Renal pelvis (tissue), 4 donors: ENCODE data around the gene MAGI2. TPM values are rescaled to one million over a fixed set of nuclear protein-coding genes. Genes with fewer than 3 reads are reported as not detected.

Experiments
- DNase-seq: peaks from one replicate; pipeline ENCODE4 v3.0.0-alpha.2; 2013
- polyA plus RNA-seq, 3 donors: library from polyadenylated mRNA; unstranded; fragments of 120-200 nt; gene quantifications; one replicate each; pipeline ENCODE4 v1.2.1, GENCODE V29; 2013; ENCODE audit not compliant: insufficient read length in 3 of 3

The MAGI2 gene
- polyA plus RNA-seq, 3 donors, result 33.9 to 41.0 (median 34.3) TPM

DNA sequence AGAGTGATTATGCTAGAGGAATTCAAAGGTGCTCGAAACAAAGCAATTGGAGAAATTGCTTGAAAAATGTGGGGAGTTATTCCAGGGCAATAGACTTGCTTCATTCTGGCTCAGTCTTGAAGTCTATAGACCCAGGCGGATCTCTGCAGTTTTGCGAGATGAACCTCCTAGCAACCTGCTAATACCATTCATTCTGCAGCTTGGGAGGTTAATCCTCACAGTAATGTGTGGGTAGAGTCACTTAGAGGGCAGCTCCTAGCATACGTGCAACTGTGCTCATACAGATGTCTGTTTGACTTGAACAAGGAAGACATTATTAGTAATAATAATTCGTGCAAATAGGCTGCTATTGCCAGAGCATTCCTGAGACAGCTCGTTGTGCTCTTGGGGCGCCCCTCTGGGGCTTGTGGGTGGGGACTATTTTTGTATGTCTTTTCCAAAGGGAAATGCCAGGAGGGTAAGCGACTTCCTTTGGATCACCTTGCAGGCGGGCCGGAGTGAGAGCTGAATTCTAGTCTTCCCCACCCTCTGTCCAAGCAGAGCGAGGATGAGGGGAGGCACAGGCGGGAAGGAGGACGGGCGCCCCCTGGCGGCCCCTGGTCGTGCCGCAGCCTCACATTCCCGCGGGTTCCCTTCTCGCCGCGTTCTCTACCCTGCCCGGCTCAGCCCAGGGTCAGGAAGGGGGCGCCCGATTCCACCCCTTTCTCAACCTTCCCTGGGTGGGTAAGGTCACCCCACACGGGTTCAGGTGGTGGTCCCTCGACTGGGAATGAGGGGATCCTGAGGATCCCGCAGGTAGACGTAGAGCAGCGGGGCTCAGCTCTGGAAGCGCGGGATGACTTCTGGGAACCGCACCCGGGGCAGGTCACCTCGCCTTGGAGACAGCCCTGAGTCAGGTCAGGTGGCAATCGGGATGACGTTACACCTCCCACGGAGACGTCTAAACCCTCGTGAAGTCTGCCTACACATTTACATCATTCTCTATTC lies 1413.4 kb downstream of the MAGI2 start:
- no peak for DNase-seq

DNA sequence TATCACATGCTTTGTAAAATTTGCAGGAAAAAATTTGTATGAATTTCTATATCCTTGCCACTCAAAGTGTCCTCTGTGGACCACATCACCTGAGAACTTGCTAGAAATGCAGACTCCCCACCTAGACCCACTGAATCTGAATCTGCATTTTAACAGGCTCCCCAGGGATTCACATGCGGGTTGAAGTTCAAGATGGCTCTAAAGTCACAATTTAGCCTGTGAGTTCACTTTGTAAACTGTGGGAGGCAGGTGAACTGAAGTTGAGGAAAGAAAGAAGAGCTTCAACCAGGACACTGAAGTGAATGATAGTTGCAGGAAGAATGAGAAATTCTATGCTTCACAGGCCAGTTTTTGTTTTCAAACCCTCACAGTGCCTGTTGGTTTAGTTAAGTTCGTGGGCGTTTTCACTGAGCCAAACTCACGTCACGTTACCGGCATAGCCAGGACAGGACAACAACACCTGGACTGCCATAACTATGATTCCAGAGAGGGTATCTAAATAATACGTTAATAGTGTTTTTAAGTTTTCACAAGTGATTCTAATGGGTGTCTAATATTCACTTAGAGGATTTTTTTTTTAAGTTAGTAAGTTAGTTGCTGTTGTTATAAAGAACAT lies 1414.9 kb downstream of the MAGI2 start:
- no peak for DNase-seq

DNA sequence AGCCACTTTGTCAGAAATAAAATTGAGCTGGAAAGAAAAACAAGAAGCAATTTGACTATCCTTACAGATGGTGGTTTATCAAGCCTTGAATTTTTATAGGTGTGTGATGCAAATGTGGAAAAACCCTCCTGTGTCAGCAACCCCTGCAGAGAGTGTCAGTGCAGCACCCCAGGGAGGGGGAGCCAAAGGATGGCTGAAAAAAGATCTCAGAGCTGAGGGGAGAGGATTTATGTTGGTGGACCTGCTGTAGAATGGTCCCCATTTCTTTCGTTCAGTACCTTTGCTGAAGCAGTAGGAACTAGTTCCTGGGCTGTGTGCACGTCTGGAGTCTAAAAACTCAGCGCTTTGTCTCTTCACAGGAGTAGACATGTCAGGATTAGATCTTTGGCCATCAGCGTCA lies 1415.9 kb downstream of the MAGI2 start:
- DNase-seq, result no peak

DNA sequence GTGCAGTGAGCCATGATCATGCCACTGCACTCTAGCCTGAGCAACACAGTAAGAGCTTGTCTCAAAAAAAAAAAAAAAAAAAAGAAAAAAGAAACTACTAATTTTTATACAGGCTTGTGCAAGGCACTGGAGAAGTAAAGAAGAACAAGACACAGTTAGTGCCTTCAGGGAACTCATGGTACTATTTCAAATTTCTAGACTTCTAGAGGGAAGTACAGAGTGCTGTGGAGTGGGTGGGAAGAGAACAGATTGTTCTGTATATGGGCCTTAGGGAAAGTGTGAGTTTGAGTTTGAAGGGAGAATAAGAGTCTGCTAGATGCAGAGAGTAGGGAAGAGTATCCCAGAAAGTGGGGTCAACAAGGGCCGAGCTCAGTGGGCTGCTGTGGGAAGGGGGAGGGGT lies 1420.1 kb downstream of the MAGI2 start:
- no peak for DNase-seq

DNA sequence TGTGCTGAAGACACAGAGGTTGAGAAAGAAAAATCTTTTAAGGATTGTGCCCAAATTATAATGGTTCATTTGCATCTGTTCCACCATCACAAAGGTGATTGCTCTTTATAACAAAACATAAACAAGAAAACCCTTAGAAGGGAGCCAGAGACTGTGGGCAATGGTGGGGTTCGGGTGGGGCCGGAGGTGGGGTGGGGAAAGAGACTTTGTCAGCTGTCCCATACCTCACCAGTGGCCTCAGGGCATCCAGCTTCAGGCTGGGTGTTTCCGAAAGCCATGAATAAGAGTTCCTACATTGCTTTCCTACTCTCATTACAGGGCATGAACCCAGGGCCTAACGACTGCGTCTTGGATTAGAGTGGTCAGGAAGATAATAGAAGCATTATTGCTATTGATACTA lies 1427.0 kb downstream of the MAGI2 start:
- DNase-seq, result no peak

DNA sequence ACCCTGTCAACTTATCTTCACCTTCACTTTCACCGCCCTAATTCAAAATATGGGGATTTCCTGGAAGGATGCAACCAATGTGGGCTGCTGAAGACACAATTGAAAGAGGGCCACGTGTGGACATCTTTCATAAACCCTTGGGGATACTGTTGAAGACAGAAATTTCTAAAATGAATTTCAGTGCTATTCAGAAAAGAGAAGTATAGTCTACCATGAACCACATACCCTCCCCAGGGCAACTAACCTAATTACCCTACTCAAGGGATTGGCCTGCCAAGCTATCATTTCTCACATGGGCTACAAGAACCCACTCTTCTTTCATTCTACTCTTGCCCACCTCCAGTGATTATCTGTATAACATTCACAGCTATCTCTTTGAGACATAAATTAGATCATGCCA lies 1428.9 kb downstream of the MAGI2 start:
- no peak for DNase-seq

DNA sequence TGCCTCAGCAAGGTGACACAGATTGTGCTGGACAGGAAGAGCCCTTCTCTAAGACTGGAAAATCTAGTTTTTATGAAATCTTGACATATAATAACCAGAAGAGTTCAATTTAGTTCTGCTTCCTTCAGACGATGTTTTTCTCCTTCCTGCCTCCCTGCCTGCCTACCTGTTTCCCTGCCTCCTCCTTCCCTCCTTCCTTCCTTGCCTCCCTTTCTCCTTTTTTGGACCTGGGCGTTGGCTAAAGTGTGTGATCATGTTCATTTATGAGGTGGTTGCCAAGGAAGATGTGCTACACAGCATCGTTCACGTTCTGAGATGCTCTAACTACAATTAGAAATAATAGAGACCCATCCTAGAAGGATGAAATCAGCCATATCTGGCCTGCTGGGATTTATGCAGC lies 1430.3 kb downstream of the MAGI2 start:
- DNase-seq, result no peak

DNA sequence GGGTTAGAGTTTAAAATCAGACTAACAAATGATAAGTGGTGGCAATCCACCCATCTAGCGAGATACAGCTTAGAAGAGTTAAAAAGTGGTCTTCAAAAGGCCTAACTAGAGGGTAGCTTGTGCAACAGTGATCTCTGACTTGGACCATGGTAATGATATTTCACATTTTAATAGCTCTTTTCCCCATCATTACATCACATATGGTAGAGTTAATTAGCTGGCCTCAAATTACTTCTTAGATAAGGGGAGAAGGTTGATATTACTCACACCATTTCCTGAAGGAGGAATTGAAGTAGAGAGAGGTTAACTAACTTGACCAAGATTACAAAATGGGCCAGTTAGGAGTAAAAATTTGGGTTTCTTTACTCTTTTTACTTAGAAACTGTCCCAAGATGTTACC lies 1431.3 kb downstream of the MAGI2 start:
- DNase-seq, result no peak

DNA sequence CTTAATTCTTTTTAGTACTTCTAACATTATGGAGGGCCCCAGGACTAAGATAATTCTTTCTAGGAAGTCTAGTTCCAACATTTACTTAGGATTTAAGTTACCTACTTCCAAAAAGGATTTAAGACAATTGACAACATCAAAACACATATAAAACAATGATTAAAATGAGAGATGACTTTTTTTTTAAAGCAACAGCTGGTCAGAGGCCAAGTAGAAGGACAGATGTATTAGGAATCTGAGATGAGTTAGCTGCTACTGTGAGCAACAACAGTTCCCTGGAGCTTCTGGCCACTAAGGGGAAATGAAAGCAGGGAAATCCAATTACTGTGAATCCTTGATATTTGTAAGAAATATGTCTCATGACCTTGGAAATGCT lies 1432.6 kb downstream of the MAGI2 start:
- no peak for DNase-seq

DNA sequence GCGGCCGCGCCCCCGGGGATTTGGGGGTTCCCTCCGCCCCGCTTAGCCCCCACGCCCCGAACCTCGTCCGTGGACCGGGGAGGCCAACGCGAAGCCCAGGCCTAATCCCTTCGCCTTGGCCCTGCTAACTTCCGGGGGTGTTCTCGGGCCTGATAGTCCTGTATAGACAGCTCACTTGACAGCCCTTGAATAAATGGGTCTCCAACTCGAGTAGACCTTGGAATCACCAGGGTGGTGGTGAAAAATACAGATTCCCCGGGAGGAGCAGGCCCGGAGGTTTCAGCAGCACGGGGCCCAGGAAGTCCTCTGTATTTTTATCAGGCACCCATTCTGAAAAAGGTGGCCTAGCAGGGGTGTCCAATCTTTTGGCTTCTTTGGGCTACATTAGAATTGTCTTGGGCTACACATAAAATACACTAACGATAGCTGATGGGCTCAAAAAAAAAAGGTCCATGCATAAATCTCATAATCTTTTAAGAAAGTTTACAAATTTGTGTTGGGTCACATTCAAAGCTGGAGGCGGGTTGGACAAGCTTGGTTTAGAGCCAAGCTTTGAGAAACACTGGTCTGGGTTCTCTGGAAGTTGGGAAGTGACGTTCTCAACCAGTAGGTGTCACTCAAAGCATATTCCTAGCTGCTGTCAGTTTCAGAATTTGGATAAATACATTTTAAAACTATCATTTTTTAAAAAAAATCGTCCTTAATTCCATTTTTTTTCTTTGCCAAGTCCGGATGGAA lies 1433.2 kb downstream of the MAGI2 start:
- peak; percentile 78 for DNase-seq

DNA sequence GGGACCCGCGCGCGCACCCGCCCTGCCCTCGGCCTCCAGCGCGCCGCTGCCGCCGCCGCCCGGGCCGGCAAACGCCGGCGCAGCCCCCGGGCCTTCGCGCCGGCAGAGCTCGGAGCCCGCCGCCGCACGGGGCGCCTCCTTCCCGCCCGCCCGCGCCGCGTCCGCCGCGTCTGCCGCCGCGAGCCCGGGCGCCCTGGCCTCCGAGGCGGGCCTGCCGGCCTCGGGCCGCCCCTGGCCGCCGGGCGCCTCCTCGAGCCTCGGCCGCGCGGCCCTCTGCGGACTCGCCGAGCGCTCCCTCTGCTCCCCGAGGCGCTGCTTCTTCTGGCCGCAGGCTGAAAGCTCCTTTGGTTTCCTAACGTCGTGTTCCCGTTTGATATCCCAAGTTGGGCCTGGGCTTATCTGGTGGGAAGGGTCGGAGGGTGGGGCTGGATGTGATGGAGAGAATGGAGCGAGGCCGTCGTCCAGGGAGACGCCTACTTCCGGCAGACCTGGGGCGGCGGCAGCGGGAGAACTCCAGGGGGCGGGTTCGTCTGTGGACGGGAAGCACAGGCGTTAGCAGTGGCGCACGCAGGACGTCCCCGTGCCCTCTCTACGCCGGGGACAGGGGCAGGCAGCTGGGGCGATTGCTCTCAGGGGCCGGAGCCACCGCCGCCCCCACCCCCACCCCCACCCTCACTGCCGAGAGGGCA lies 1433.9 kb downstream of the MAGI2 start:
- peak; percentile 88 for DNase-seq

DNA sequence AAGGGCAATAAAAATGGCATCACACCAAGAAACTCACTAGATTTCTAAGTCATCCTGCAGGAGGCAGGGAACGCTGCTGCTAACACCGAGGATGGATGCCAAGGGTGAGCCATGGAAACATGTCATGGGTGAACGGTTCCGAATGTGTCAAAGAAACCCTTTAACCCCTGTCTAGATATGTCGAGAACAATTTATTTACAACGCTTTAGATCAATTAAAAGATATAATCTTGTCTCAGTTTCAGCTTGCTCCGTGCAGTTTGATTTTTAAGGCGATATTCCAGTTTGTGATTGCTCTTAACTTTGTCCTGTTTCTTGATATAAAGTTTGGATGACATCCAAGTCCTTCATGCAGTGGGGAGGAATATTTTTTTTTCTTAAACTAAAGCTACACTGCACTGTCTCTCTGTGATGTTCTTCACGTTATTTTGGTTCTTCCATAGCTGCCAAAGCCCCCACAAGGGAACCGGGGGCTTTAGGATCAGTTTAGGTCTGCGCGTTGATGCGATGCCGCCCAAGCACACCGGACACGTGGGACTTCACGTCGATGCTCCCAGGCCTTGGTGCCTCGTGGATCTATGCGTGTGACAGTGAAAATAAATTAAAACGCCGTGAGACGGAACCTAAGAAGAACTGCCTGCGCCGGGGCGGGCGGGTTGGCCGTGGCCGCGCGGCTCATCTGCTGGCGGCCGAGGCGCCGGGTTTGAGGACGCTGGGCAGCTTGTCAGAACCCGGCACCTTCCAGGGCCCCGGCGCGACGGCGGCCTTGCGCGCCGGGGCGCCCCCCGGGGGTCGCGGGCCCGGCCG lies 1434.6 kb downstream of the MAGI2 start:
- DNase-seq, result peak; percentile 26

DNA sequence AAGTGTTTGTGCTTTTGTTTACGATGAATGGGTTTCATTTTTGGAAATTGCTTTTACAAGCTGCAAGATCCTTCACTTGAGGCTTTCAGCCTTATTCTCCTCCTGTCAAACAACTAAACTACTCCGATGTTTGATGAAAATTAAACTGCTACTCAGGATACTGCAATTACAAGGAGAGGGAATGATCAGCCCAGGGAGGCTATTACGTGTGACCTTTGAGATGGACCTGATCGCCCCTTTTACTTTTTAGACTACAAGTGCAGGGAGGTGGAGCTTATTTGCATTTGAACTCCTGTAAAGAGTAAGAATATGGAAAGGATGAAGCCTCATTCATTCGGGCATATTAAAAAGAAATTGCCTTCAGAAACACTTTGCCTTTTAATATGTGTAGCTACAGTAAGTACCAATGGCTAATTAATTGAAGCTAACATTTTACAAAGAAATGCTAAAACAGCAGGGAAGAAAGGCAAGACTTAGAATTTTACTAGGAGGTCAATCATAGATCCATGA lies 1435.8 kb downstream of the MAGI2 start:
- no peak for DNase-seq

DNA sequence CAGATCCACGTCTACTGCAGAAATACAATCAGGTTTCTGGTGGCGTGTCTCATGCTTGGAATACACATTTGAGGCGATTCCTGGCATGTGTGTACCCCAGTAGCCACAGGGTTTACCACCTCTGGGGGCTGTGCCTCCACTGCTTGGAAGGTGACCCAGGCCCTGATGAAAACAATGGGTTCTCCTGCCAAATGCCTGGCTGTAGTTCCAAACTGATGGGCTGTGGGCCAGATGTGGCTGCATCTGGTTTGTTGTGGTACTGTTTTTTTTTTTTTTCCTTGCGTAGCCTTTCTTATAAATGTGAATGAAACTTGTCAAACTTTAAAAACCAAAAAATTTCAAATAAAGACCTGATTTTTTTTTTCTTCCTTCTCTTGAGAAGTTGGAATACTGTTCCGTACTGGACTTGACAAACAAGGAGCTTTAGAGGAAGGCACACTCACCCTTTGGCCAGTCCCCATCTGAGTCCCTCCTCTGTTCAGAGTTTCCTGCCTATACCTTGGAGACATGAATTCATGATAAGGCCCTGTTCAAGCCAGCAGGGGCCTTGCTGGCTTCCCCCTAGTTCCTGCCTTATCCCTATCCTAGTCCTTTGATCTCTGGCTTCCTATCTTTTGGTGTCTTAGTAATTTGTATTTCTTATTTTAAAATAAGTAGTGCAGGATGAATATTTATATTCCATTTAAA lies 1437.8 kb downstream of the MAGI2 start:
- DNase-seq, result no peak

DNA sequence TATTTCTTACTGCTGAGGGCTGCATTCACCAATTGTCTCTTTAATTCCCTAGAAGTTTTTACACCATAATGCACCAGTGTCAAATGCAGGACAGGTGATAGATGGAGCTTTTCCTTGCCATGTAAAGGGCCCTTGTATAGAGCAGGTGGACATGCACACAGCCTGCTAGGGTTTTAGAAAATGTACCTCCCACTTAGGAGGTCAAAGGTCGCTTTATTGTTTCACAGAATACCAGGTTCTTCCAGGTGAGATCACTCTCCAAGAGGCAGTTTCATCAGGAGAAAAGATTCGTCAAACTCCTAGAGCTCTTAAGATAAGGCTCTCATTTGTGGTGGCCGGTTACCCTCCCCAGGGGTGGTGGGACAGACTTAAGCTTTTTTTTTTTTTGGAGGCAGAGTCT lies 1439.1 kb downstream of the MAGI2 start:
- no peak for DNase-seq

DNA sequence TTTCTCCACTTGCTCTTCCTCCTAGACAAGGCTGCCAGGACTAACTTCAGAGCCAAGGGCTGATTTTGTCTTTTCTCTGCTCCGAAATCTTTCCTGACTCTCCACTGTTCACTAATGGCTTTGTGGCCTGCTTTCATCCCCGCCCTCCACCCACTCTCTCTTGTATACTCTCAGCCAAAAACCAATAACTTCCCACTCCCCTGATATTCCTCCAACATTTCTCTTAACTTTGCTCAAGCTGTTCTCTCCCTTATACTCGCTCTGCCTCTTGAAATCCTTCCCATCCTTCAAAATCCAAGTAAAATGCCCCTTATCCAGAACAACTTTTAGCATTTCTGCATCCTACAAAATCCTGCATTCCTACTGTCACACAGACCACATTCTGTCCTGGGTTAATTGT lies 1440.1 kb downstream of the MAGI2 start:
- DNase-seq, result no peak

DNA sequence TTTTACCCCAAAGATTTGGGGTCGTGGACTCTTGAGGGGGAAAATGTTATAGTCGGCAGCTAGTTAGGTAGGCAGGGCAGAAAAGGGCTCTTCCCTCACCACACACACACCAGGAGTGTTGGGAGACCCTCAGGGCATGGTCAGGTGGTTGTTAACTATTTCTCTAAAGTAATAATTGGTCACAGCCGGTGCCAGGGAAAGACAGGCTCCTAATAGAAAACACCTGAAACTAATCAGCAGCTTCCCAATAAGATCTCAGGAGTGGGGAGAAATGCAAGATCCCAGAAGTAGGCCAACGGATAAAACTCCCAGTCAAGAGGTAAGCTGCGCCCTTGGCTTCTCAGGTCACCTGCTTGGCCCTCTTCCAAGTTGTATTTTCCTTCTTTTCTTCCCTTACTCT lies 1441.8 kb downstream of the MAGI2 start:
- DNase-seq, result no peak

DNA sequence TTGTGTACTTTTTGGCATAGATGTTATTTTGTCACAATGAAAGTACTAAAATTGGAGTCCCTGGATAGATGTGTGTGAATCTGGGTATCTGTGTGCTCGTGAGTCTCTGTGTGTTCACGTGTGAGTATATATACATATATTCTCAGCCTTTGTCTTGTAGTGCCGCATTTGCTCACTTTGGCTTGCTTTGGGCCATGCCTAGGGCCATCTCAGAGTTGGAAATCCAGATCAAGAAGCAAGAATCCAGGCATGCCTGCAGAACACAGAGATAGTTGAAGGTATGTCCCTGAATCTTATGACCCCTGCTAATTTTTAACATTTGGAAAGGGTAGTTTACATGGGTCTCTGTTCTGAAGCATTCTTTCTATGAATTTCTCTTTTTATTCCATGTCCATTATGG lies 1446.2 kb downstream of the MAGI2 start:
- no peak for DNase-seq

DNA sequence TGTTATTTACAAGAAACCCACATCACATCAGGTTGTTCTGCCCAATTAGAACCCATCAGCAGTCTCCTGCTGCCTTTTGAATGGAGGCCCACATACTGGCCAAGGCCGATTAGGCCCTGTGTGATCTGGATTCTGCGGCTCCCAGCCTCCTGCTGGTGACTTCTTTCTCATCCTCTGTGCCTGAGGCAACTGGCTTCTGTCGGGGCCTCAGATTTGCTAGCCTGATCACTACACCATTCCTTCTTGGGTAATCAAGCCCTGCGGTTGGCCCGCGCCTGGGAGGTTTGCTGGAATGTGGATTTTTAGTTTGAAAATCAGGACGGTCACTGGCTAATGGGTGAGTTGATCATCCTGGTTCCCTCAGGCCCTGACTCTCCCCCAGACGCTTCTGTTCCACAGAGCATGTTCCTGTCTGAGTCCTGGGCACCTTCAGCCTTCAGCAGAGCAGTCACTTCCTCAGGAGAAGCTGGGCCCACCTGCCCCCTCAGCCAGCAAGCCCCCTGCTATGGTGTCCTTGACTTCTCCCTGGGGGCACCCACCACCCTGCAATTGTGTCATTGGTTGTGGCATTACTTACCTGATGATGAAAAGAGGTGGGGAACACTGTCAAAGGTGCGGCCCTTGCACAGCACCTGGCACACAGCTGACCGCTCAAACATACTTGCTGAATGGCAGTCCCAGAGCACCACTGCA lies 1447.3 kb downstream of the MAGI2 start:
- no peak for DNase-seq

DNA sequence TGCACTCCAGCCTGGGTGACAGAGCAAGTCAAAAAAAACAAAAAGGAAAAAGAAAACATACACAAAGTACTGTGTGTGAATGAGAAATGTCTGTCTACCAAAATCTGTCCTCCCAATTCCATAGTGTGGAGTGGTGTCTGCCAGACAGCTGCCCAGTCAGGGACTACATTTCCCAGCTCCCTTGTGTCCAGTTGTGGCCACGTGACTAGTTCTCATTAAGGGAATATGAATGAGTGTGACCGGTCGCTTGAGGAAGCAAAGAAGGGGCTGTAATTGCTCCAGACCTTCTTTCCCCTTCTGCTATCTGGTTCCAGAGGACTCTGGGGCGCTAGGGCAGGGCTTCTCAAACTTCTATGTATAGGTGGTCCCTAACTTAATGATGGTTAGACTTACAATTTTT lies 1450.8 kb downstream of the MAGI2 start:
- DNase-seq, result no peak
